Sigmoid colon (tissue), 7 donors: ENCODE measurements around the gene SLC25A41. TPM values are rescaled to one million over a fixed set of nuclear protein-coding genes. Genes with fewer than 3 reads are reported as not detected.

Experiments
- DNase-seq: peaks from one replicate; pipeline ENCODE4 v3.0.0-alpha.2; 2019
- H3K27ac ChIP-seq, 4 donors: fragments of 200-600 bp; sonication (generic); one replicate each; pipeline ENCODE4 v1.5.1; 2016 to 2019; ENCODE audit warnings: mild to moderate bottlenecking in 1 of 4
- H3K27me3 ChIP-seq, 3 donors: fragments of 200-600 bp; sonication (generic); one replicate each; pipeline ENCODE4 v1.5.1; 2019; ENCODE audit warnings: mild to moderate bottlenecking in 1 of 3
- H3K36me3 ChIP-seq, 4 donors: fragments of 200-600 bp; sonication (generic); one replicate each; pipeline ENCODE4 v1.5.1; 2016 to 2019
- H3K4me1 ChIP-seq, 4 donors: fragments of 200-600 bp; sonication (generic); one replicate each; pipeline ENCODE4 v1.5.1; 2017 to 2019
- H3K4me3 ChIP-seq, 4 donors: fragments of 200-600 bp; sonication (generic); one replicate each; pipeline ENCODE4 v1.5.1; 2017 to 2019; ENCODE audit warnings: mild to moderate bottlenecking in 2 of 4, moderate library complexity in 1 of 4
- H3K9me3 ChIP-seq, 4 donors: fragments of 200-600 bp in 3 of 4; sonication (generic) in 3 of 4; one replicate each; pipeline versions ENCODE4 v1.5.1 to v1.6.1; 2013 to 2019
- CTCF ChIP-seq, 4 experiments: fragments of 450-650 bp in 3 of 4; fragments of 200-600 bp in 1 of 4; IDR thresholded peaks; one replicate each; pipeline ENCODE4 v1.5.1; 2016 to 2019; ENCODE audit warnings: antibody characterized with exemption in 4 of 4, mild to moderate bottlenecking in 3 of 4, moderate library complexity in 2 of 4
- EP300 ChIP-seq, 4 donors: sonication (generic); formaldehyde crosslinking; IDR thresholded peaks; one replicate each; pipeline ENCODE4 v1.6.1; 2017; ENCODE audit warnings: antibody characterized with exemption in 4 of 4
- POLR2A ChIP-seq, 2 donors: fragments of 450-650 bp; IDR thresholded peaks; one replicate each; pipeline ENCODE4 v1.6.1; 2016; ENCODE audit warnings: antibody characterized with exemption in 2 of 2, mild to moderate bottlenecking in 2 of 2, moderate library complexity in 2 of 2
- POLR2AphosphoS5 ChIP-seq, 4 donors: sonication (generic); formaldehyde crosslinking; IDR thresholded peaks; one replicate each; pipeline ENCODE4 v1.6.1; 2017; ENCODE audit warnings: antibody characterized with exemption in 4 of 4
- WGBS, 2 donors: extraction: QIAGEN DNeasy Blood & Tissue Kit; methylation state at CpG; one replicate each; pipeline ENCODE4 v1.1.7; 2013; 5-methylcytosine and 5-hydroxymethylcytosine counted together
- intact Hi-C: fragments of 100-400 bp; cut with DNase I; formaldehyde crosslinking; loops from one replicate; pipeline ENCODE4 v1.15.1; 2023
- polyA plus RNA-seq, 3 donors: library from polyadenylated mRNA; stranded (reverse); fragments of 200-250 nt; gene quantifications; one replicate each; pipeline ENCODE4 v1.2.3, GENCODE V29; 2013
- total RNA-seq, 4 donors: library from RNA; depleted of rRNA; stranded (reverse); fragments of >200 nt; gene quantifications; one replicate each; pipeline ENCODE4 v1.1.0, GENCODE V29; 2016
- donor health status: healthy with polysubstance abuse.
- donor health status: Bipolar disorder and iron deficiency.
- donor health status: healthy.

SLC25A41 gene
- total and polyA plus RNA-seq, 7 donors, result 0.60 to 1.4 (median 1.1) TPM; not detected in 2

GRCh38 chr19:6425732-6426620 lies 7.6 kb downstream of the SLC25A41 start:
- WGBS, 2 donors, result 95% methylated on average over 21 of the region's 21 CpGs
- Histone ChIP-seq H3K27ac (peak overlapping the region; percentile 72 to 89 (median 87)), H3K27me3 (no peaks in the 10 kb centered on the region), H3K9me3 (no peaks in the 10 kb centered on the region), H3K4me1 (peaks cover 4 to 38% (median 30%) of the 10 kb centered on the region in 4 donors), H3K4me3 (peak overlapping the region in 1 of 4 donors; percentile 27), H3K36me3 (peaks cover 0 to 10% (median 1%) of the 10 kb centered on the region in 4 donors)
- no peak for DNase-seq
- intact Hi-C loops, result loop anchor here (5.0 kb wide), 1 partner anchor 54 kb away; the partner anchor contains the start of gene ALKBH7
- TF ChIP-seq POLR2AphosphoS5 (IDR thresholded peaks at IDR 0.05) (no peak), EP300 (IDR thresholded peaks at IDR 0.05) (no peak), POLR2A (IDR thresholded peaks at IDR 0.05) (no peak), CTCF (IDR thresholded peaks at IDR 0.05) (no peak)

GRCh38 chr19:6424939-6425731 lies 8.4 kb downstream of the SLC25A41 start:
- Histone ChIP-seq H3K9me3 (no peaks in the 10 kb centered on the region), H3K4me1 (peaks cover 4 to 38% (median 30%) of the 10 kb centered on the region in 4 donors), H3K36me3 (peaks cover 0 to 19% (median 8%) of the 10 kb centered on the region in 4 donors), H3K27ac (peak overlapping the region; percentile 80 to 89 (median 87)), H3K27me3 (no peaks in the 10 kb centered on the region), H3K4me3 (peak overlapping the region in 2 of 4 donors; percentile 84 to 85)
- intact Hi-C loops, result loop anchor here (1.0 to 5.0 kb wide), 2 partner anchors 32 to 53 kb away; partner anchors contain the start of genes ALKBH7 and GTF2F1
- WGBS, 2 donors, result 8 to 14% methylated on average over 43 of the region's 43 CpGs
- TF ChIP-seq POLR2AphosphoS5 (IDR thresholded peaks at IDR 0.05) (peak in 3 of 4 donors; percentile 19 to 59 (median 48)), CTCF (IDR thresholded peaks at IDR 0.05) (no peak)
- DNase-seq, result peak; percentile 100

DNA sequence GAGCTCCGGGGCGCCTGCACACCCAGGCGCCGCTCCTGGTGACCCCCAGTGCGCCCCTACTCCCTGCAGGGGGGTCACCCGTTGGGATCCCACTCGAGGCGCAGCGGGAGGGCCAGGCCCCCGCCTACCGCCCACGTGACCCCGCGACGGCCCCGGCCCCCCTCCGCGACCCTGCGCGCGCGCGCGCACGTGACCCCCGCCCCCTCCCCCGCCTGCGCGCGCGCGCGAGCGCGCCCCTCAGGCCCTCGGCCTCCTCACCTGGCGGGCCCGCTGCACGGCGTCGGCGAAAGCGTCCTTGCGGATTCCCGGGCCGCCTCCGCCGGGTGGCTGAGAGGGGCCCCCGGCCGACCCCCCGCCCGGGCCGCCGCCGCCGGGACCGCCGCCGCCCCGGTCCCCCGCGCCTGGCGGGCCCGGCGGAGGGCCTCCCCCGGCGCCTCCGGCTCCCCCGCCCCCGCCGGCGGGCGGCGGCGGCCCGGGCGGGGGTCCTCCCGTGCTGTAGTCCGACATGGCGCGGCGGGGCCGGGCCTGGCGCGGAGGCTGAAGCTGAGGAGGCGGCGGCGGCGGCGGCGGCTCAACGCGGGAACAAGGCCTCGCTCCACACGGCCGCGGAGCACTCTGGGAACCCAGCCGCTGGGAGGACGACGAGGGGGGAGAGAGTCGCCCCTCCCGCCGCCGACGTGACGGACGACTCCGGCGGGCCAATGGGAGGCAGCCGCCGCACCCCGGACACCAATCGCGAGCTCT lies 9.2 kb downstream of the SLC25A41 start, which contains the start of gene KHSRP:
Gene KHSRP (minus strand): TSS at position 617 of the 744 bp plus-strand sequence. CDS start 110 bp downstream, at position 507.
- peak within 1 kb of the TSS; percentile 71 to 85 (median 84) for H3K4me3 ChIP-seq
- no peak for TF ChIP-seq CTCF (IDR thresholded peaks at IDR 0.05)
- TF ChIP-seq POLR2AphosphoS5 (IDR thresholded peaks at IDR 0.05), result peak; percentile 86 to 97 (median 94)
- TF ChIP-seq EP300 (IDR thresholded peaks at IDR 0.05), result no peak
- TF ChIP-seq POLR2A (IDR thresholded peaks at IDR 0.05), result peak; percentile 29 to 54
- peak within 1 kb of the TSS; percentile 80 to 89 (median 87) for H3K27ac ChIP-seq
- H3K36me3 ChIP-seq, result peaks cover 7 to 27% (median 15%) of the 10 kb centered on the region in 4 donors
- H3K27me3 ChIP-seq, result no peaks in the 10 kb centered on the region
- intact Hi-C loops, result loop anchor here (1.0 kb wide), 1 partner anchor 31 kb away; the partner anchor contains the start of gene GTF2F1
- DNase-seq, result peak; percentile 63
- peaks cover 4 to 38% (median 30%) of the 10 kb centered on the region in 4 donors for H3K4me1 ChIP-seq
- 1% methylated on average over 114 of the region's 114 CpGs for WGBS, 2 donors
- H3K9me3 ChIP-seq, result no peaks in the 10 kb centered on the region
